Motor neuron (in vitro differentiated cells): ENCODE data around the gene GABPB2. TPM values are rescaled to one million over a fixed set of nuclear protein-coding genes. Genes with fewer than 3 reads are reported as not detected.

Experiments used
- ATAC-seq, 8 experiments: fragments of 200-7000 bp; cut with Tn5 transposase; replicated peaks in 6 of 8; 2 replicates each; pipeline ENCODE4 v1.8.0; 2021; ENCODE audit warnings: mild to moderate bottlenecking in 8 of 8, moderate library complexity in 8 of 8
- H3K27ac ChIP-seq, 2 donors: fragments of 250-450 bp; sonication (Bioruptor Pico); 2 replicates each; pipeline ENCODE4 v1.9.0; 2021; ENCODE audit warnings: antibody characterized with exemption in 2 of 2, mild to moderate bottlenecking in 2 of 2, moderate library complexity in 1 of 2
- H3K4me1 ChIP-seq, 2 donors: fragments of 250-450 bp; sonication (Bioruptor Pico); replicated peaks in 1 of 2; 2 replicates each; pipeline ENCODE4 v1.6.1; 2021; ENCODE audit warnings: antibody characterized with exemption in 2 of 2, mild to moderate bottlenecking in 2 of 2, moderate library complexity in 1 of 2
- H3K4me3 ChIP-seq, 5 donors: fragments of 250-450 bp; sonication (Bioruptor Pico); 2 replicates each; pipeline ENCODE4 v1.9.0; 2021; ENCODE audit warnings: antibody characterized with exemption in 5 of 5, mild to moderate bottlenecking in 5 of 5, moderate library complexity in 4 of 5
- WGBS, 10 experiments: fragments of 450-650 bp; shearing (Covaris generic); methylation state at CpG; one replicate each; pipeline ENCODE4 v1.0.0; 2022; 5-methylcytosine and 5-hydroxymethylcytosine counted together
- in situ Hi-C, 9 experiments: fragments of 400-800 bp; cut with MboI; loops; one replicate each; pipeline ENCODE4 v1.15.0; 2021; ENCODE audit warnings: low sequenced_read_pairs in 9 of 9, low pct_unique_long_range_greater_than_20kb in 2 of 9; ENCODE audit not compliant: unreplicated experiment in 9 of 9
- total RNA-seq, 8 experiments: library from RNA; unstranded; fragments of 300-600 nt; gene quantifications; 2 replicates each; pipeline versions ENCODE4 v1.2.3 to v1.2.4, GENCODE V29; 2022

The GABPB2 gene
- total RNA-seq, 8 experiments from 2014 or later, result 4.2 to 20.5 (median 6.1) TPM

DNA sequence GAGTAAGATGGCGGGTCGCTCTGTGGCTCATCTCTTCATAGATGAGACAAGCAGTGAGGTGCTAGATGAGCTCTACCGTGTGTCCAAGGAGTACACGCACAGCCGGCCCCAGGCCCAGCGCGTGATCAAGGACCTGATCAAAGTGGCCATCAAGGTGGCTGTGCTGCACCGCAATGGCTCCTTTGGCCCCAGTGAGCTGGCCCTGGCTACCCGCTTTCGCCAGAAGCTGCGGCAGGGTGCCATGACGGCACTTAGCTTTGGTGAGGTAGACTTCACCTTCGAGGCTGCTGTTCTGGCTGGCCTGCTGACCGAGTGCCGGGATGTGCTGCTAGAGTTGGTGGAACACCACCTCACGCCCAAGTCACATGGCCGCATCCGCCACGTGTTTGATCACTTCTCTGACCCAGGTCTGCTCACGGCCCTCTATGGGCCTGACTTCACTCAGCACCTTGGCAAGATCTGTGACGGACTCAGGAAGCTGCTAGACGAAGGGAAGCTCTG is 88.2 kb downstream of the GABPB2 start:
- Histone ChIP-seq H3K27ac (no peak overlapping the region), H3K4me3 (no peak overlapping the region), H3K4me1 (peaks cover 2 to 5% of the 10 kb centered on the region in 2 donors)
- in situ Hi-C loops, result loop anchor here in 1 of 9 experiments (25.0 kb wide), 1 partner anchor 96 kb away; the partner anchor contains the start of genes CDC42SE1, GABPB2 and MLLT11
- WGBS, 10 experiments, result 90 to 96% (median 93%) methylated on average over 3 to 12 of the region's 22 CpGs; no CpG with 5 or more reads in 5 of the 10 experiments
- peak in 1 of 8 experiments; percentile 18 for ATAC-seq

DNA sequence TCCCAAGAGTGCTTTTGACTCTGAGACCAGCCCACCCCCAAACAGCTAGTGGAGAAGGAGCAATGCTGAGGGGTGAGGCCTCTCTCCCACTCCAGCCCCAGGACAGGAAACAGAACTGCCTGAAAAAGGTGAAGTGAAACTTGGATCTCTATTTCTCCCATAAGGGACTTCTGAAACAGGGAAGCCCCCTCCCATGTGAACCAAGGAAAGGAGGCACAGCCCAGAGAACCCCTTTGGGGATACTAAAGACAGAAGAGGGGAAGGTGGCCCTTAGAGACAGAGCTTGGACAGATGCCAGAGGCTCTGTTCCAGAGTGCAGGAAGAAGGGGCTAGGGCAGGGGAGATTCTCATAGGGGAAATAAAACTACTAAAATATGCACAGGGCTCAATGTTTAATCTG is 88.8 kb downstream of the GABPB2 start:
- no peak for ATAC-seq
- in situ Hi-C loops, result loop anchor here in 1 of 9 experiments (25.0 kb wide), 1 partner anchor 97 kb away; the partner anchor contains the start of genes CDC42SE1, GABPB2 and MLLT11
- Histone ChIP-seq H3K27ac (no peak overlapping the region), H3K4me1 (peaks cover 7 to 9% of the 10 kb centered on the region in 2 donors), H3K4me3 (no peak overlapping the region)

DNA sequence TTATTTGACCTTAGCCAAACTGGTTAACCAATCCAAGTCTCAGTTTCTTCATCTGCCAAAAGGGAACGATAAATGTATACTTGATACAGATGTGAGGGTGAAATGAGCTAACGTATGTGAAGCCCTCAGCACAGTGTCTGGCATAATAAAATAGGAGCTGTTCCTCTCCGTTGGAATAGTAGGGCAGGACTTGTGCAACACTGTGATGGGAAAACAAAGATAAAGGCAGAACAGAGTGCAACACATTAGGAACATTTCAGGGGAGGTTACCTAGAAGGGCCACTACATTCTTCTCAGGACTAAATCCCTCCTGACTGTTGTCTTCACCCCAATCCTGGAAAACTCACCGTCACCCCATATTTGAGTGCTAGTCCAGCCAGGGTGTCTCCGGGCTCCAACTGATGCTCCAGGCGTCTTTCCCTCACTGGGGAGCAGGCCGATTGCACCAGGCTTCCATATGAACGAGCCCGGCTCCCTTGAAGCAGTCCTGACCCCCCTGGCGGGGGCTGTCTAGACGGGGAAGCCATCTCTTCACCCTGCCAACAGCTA is 94.2 kb downstream of the GABPB2 start:
- ATAC-seq, result peak in 4 of 8 experiments; percentile 0 to 1 (median 0)
- Histone ChIP-seq H3K4me1 (peaks cover 12 to 13% of the 10 kb centered on the region in 2 donors), H3K27ac (peak overlapping the region; percentile 78 to 84), H3K4me3 (peak overlapping the region; percentile 58 to 79 (median 77))
- in situ Hi-C loops, result loop anchor here in 1 of 9 experiments (25.0 kb wide), 1 partner anchor 103 kb away; the partner anchor contains the start of genes CDC42SE1, GABPB2 and MLLT11
- 0 to 43% (median 25%) methylated on average over 1 to 8 of the region's 11 CpGs; no CpG with 5 or more reads in 2 of the 10 experiments for WGBS, 10 experiments

DNA sequence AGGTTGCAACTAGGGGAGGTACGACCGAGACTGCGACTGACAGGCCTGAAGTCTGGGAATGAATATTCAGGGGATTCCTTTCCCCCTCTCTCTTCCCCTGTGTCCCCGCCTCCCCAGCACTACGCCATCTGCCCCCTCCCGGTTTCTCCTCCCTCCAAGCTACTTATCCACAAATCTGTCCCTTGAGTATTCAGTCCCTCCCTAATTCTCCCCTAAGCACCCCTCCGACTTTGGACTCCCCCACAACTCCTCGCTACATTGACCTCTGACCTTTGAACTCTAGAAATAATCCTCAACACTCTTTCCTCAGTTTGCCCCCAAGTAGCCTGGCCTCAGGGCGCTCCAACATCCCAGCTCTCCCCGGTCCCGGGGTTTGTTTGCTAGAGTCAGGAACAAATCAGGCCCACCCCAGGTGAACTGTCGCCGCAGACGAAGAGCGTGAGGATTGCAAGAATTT is 94.7 kb downstream of the GABPB2 start:
- in situ Hi-C loops, result loop anchor here in 1 of 9 experiments (25.0 kb wide), 1 partner anchor 103 kb away; the partner anchor contains the start of genes CDC42SE1, GABPB2 and MLLT11
- peak overlapping the region; percentile 58 to 79 (median 77) for H3K4me3 ChIP-seq
- ATAC-seq, result peak; percentile 41 to 73 (median 60)
- WGBS, 10 experiments, result 0 to 3% (median 0%) methylated on average over 2 to 12 of the region's 15 CpGs; no CpG with 5 or more reads in 4 of the 10 experiments
- H3K4me1 ChIP-seq, result peaks cover 12 to 13% of the 10 kb centered on the region in 2 donors
- peak overlapping the region; percentile 78 to 84 for H3K27ac ChIP-seq

DNA sequence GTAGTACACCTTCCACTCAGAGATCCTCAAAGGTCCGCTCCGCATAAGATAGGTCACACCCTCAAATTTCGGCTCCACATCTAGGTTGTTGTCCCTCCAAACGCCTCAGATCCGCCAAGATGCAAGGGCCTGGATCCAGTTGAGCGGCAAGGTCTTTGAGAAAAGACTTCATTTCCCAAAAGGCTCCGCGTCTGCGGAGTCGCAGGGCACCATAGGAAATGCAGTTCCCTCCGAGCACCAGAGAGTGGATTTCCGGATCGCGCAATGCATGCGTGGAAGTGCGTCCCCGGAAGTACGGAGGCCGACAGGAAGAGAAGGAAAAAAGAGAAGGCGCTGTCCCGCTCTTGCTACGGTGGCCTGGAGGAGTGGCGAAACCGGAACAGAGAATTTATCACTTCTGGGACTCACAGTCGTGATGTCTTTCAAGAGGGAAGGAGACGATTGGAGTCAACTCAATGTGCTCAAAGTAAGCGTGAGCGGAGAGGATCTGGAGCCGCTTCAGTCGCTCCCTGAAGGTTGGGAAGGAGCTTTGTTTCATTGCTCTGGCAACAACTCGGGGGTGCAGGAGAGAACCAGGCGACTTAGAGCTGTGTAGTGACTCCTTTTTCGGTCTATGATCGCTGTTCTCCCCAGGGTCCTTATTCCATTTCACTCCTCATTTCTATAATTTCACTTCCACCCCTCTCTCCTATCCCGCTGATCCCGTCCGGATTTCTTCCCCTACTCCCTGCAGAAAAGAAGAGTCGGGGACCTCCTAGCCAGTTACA is 95.4 kb downstream of the GABPB2 start, which contains the start of the genes LYSMD1 and SCNM1:
Gene LYSMD1 (minus strand): TSS at position 165 of the 767 bp plus-strand sequence. CDS start 644 bp downstream, outside the sequence.
Gene SCNM1 (plus strand): TSS at position 407 of the 767 bp plus-strand sequence. CDS start 9 bp downstream, at position 416.
- WGBS, 10 experiments, result 0 to 10% (median 0%) methylated on average over 4 to 32 of the region's 38 CpGs; no CpG with 5 or more reads in 1 of the 10 experiments
- in situ Hi-C loops, result loop anchor here in 1 of 9 experiments (25.0 kb wide), 1 partner anchor 104 kb away; the partner anchor contains the start of genes CDC42SE1, GABPB2 and MLLT11
- H3K4me1 ChIP-seq, result peaks cover 12 to 13% of the 10 kb centered on the region in 2 donors
- H3K4me3 ChIP-seq, result peak within 1 kb of the TSS; percentile 58 to 79 (median 77)
- peak within 1 kb of the TSS; percentile 78 to 85 for H3K27ac ChIP-seq
- ATAC-seq, result peak; percentile 75 to 93 (median 90)

DNA sequence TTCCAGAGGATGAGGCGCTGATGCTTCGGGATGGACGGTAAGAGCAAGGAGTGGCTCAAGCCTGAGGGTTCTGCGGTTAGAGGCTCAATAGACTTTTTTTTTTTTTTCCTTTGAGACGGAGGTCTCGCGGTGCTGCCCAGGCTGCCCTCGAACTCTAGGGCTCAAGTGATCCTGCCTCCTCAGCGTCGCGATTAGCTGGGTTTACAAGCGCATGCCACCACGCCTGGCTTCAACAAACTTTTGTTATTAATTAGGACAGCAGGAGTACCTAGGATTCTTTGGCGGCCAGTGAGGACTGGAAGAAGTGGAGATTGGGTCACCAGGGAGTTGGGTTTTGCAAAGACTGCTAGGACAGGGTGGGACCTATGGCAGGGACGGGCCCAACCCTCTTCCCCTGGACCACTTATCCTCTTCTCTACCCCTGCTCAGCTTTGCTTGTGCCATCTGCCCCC is 96.0 kb downstream of the GABPB2 start:
- WGBS, 10 experiments, result 2 to 8% (median 4%) methylated on average over 5 to 15 of the region's 15 CpGs; no CpG with 5 or more reads in 3 of the 10 experiments
- ATAC-seq, result peak; percentile 8 to 54 (median 14)
- Histone ChIP-seq H3K27ac (peak overlapping the region; percentile 54 to 85), H3K4me3 (peak overlapping the region; percentile 58 to 79 (median 77)), H3K4me1 (peaks cover 12 to 13% of the 10 kb centered on the region in 2 donors)
- in situ Hi-C loops, result loop anchor here in 1 of 9 experiments (25.0 kb wide), 1 partner anchor 104 kb away; the partner anchor contains the start of genes CDC42SE1, GABPB2 and MLLT11

DNA sequence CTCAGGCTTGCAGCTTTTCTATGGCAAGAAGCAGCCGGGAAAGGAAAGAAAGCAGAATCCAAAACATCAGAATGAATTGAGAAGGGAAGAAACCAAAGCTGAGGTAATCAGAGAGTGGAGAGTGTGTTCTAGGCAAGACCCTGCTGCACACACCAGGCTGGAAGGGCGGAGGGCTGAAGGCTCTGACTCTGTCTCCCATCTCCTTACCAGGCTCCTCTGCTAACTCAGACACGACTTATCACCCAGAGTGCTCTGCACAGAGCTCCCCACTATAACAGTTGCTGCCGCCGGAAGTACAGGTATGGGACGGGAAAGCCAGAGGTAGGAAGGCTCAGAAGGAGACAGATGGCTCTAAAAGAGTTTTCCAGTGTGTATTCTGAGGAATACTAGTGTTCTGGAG is 96.6 kb downstream of the GABPB2 start:
- peaks cover 12 to 13% of the 10 kb centered on the region in 2 donors for H3K4me1 ChIP-seq
- peak overlapping the region; percentile 58 to 79 (median 77) for H3K4me3 ChIP-seq
- H3K27ac ChIP-seq, result peak overlapping the region in 1 of 2 donors; percentile 85
- WGBS, 10 experiments, result 61 to 100% (median 88%) methylated on average over 1 to 6 of the region's 6 CpGs; no CpG with 5 or more reads in 4 of the 10 experiments
- no peak for ATAC-seq
- in situ Hi-C loops, result loop anchor here in 1 of 9 experiments (25.0 kb wide), 1 partner anchor 105 kb away; the partner anchor contains the start of genes CDC42SE1, GABPB2 and MLLT11

DNA sequence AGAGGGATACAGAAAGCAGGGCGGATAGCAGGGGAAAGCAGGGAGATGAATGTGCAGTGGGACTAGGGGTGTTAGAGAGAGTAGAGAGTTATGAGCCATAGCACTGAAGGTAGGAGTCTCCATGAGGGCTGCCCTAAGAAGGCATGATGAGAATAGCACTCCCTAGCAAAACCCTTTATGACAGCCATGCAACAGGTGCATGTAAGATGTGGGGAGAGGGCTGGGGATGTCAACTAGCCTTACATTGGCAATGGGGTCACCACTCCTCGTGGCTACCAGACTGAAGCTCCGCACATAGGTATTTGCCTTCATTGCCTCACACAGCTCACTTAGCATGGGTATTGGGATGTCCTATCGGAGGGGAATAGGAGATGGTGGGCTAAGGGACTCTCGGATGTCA is 100.6 kb downstream of the GABPB2 start:
- WGBS, 10 experiments, result 63 to 100% (median 84%) methylated on average over 1 to 5 of the region's 5 CpGs; no CpG with 5 or more reads in 4 of the 10 experiments
- Histone ChIP-seq H3K4me1 (peaks cover 5 to 7% of the 10 kb centered on the region in 2 donors), H3K27ac (no peak overlapping the region), H3K4me3 (no peak overlapping the region)
- no peak for ATAC-seq
- in situ Hi-C loops, result loop anchor here in 1 of 9 experiments (25.0 kb wide), 1 partner anchor 109 kb away; the partner anchor contains the start of genes CDC42SE1, GABPB2 and MLLT11

Other genes with a start within 250 kb of the GABPB2 start
- gene ARNT, start 194.2 kb upstream of the GABPB2 start, total RNA-seq, result 10 to 100 TPM; 22.0 to 43.7 (median 25.9) TPM
- gene CTXND2, start 183.6 kb upstream of the GABPB2 start, total RNA-seq, result 1 to 10 TPM in 1 of 8 experiments, under 1 TPM in 2, not detected in 5; 0.21 to 1.3 (median 0.27) TPM
- gene SETDB1, start 144.4 kb upstream of the GABPB2 start, total RNA-seq, result 10 to 100 TPM; 29.6 to 75.6 (median 58.1) TPM
- 100 to 1,000 TPM in 4 of 8 experiments, 10 to 100 TPM in 4; 46.1 to 116 (median 96.6) TPM for gene CERS2, start 95.9 kb upstream of the GABPB2 start, total RNA-seq
- gene ANXA9, start 88.5 kb upstream of the GABPB2 start, total RNA-seq, result 1 to 10 TPM in 5 of 8 experiments, under 1 TPM in 3; 0.54 to 1.7 (median 1.3) TPM
- 10 to 100 TPM in 7 of 8 experiments, 1 to 10 TPM in 1; 7.5 to 22.7 (median 19.0) TPM for gene MINDY1, start 63.9 kb upstream of the GABPB2 start, total RNA-seq
- gene PRUNE1, start 62.3 kb upstream of the GABPB2 start, total RNA-seq, result 10 to 100 TPM; 10.5 to 30.2 (median 24.1) TPM
- gene BNIPL, start 34.2 kb upstream of the GABPB2 start, total RNA-seq, result 1 to 10 TPM in 4 of 8 experiments, under 1 TPM in 4; 0.18 to 1.6 (median 1.1) TPM
- gene C1orf56, start 23.0 kb upstream of the GABPB2 start, total RNA-seq, result 10 to 100 TPM in 1 of 8 experiments, 1 to 10 TPM in 7; 3.9 to 10.3 (median 7.8) TPM
- gene CDC42SE1, start 11.1 kb upstream of the GABPB2 start, total RNA-seq, result 10 to 100 TPM; 34.9 to 68.9 (median 52.4) TPM
- 100 to 1,000 TPM in 4 of 8 experiments, 10 to 100 TPM in 2, 1 to 10 TPM in 2; 3.3 to 201 (median 110) TPM for gene MLLT11, start 10.4 kb upstream of the GABPB2 start, total RNA-seq
- 10 to 100 TPM in 5 of 8 experiments, 1 to 10 TPM in 3; 1.0 to 33.6 (median 15.4) TPM for gene SEMA6C, start 75.9 kb downstream of the GABPB2 start, total RNA-seq
- 1 to 10 TPM in 3 of 8 experiments, under 1 TPM in 5; 0.25 to 1.6 (median 0.55) TPM for gene TNFAIP8L2, start 85.9 kb downstream of the GABPB2 start, total RNA-seq
- gene LYSMD1, start 95.1 kb downstream of the GABPB2 start, total RNA-seq, result 10 to 100 TPM in 5 of 8 experiments, 1 to 10 TPM in 3; 4.4 to 31.2 (median 18.1) TPM
- 100 to 1,000 TPM in 2 of 8 experiments, 10 to 100 TPM in 6; 41.0 to 115 (median 77.1) TPM for gene SCNM1, start 95.4 kb downstream of the GABPB2 start, total RNA-seq
- gene TMOD4, start 105.2 kb downstream of the GABPB2 start, total RNA-seq, result 1 to 10 TPM in 3 of 8 experiments, under 1 TPM in 3, not detected in 2; 0.27 to 2.0 (median 0.96) TPM
- gene VPS72, start 119.4 kb downstream of the GABPB2 start, total RNA-seq, result 100 to 1,000 TPM in 3 of 8 experiments, 10 to 100 TPM in 5; 34.2 to 146 (median 83.1) TPM
- 100 to 1,000 TPM in 1 of 8 experiments, 10 to 100 TPM in 7; 44.2 to 113 (median 62.5) TPM for gene PIP5K1A, start 127.8 kb downstream of the GABPB2 start, total RNA-seq
- 100 to 1,000 TPM; 187 to 376 (median 247) TPM for gene PSMD4, start 184.0 kb downstream of the GABPB2 start, total RNA-seq
- 10 to 100 TPM in 7 of 8 experiments, 1 to 10 TPM in 1; 8.9 to 33.2 (median 21.9) TPM for gene ZNF687, start 211.5 kb downstream of the GABPB2 start, total RNA-seq